SK-N-SH (cell line): ENCODE measurements around the gene PIP5K1C. TPM values are rescaled to one million over a fixed set of nuclear protein-coding genes. Genes with fewer than 3 reads are reported as not detected.

Experiments
- CTCF ChIA-PET: fragments of 300-600, 350-600 bp; formaldehyde crosslinking; extraction: SDS; loops from one replicate; lab custom pipeline; 2021; lab: Yijun Ruan, JAX
- POLR2A ChIA-PET: fragments of 350-600 bp; sonication (Branson Sonifier 250); formaldehyde crosslinking; extraction: SDS; loops from one replicate; lab custom pipeline; 2020; ENCODE audit warnings: antibody characterized with exemption, inconsistent platforms; lab: Yijun Ruan, JAX
- DNase-seq: peaks from one replicate; pipeline ENCODE4 v3.0.0; 2012
- H2AFZ ChIP-seq: fragments of 200-600 bp; sonication (generic); 2 replicates; pipeline ENCODE4 v1.8.1; 2016; ENCODE audit warnings: antibody characterized with exemption, mild to moderate bottlenecking, low read depth
- H3F3A ChIP-seq: fragments of 200-600 bp; sonication (generic); replicated peaks from 2 replicates; pipeline ENCODE3; 2016; ENCODE audit warnings: antibody characterized with exemption, mild to moderate bottlenecking; ENCODE audit not compliant: insufficient read depth
- H3K27ac ChIP-seq, 2 experiments: fragments of 200-500 bp in 1 of 2; fragments of 200-600 bp in 1 of 2; sonication (Bioruptor generic) in 1 of 2; sonication (generic), shearing (Covaris generic) in 1 of 2; 2 replicates each; pipeline versions ENCODE4 v1.5.1 to v1.6.1; 2014 to 2016; ENCODE audit warnings: low read depth in 2 of 2, inconsistent platforms in 1 of 2, low read length in 1 of 2, mild to moderate bottlenecking in 1 of 2, mixed read lengths in 1 of 2
- H3K27me3 ChIP-seq: fragments of 200-600 bp; sonication (generic), shearing (Covaris generic); 2 replicates; pipeline ENCODE4 v1.6.1; 2016; ENCODE audit warnings: mixed run types; ENCODE audit not compliant: insufficient read depth
- H3K36me3 ChIP-seq, 2 experiments: fragments of 200-500 bp in 1 of 2; fragments of 200-600 bp in 1 of 2; sonication (Bioruptor generic) in 1 of 2; sonication (generic) in 1 of 2; replicated peaks in 1 of 2; 2 replicates each; pipeline versions ENCODE3 to v1.5.1; 2014 to 2016; ENCODE audit warnings: low read length in 1 of 2, mild to moderate bottlenecking in 1 of 2; ENCODE audit not compliant: insufficient read depth in 2 of 2, control insufficient read depth in 1 of 2
- H3K4me1 ChIP-seq, 2 experiments: fragments of 200-500 bp in 1 of 2; fragments of 200-600 bp in 1 of 2; sonication (Bioruptor generic) in 1 of 2; sonication (generic), shearing (Covaris generic) in 1 of 2; 2 replicates each; pipeline versions ENCODE4 v1.5.1 to v1.6.1; 2014 to 2016; ENCODE audit warnings: low read depth in 1 of 2, low read length in 1 of 2, mixed run types in 1 of 2; ENCODE audit not compliant: insufficient read depth in 2 of 2, control insufficient read depth in 1 of 2
- H3K4me2 ChIP-seq: fragments of 200-600 bp; sonication (generic), shearing (Covaris generic); 2 replicates; pipeline ENCODE4 v1.6.1; 2017; ENCODE audit warnings: mixed run types
- H3K4me3 ChIP-seq, 2 experiments: fragments of 200-500 bp in 1 of 2; fragments of 200-600 bp in 1 of 2; sonication (Bioruptor generic) in 1 of 2; sonication (generic), shearing (Covaris generic) in 1 of 2; 2 replicates each; pipeline versions ENCODE4 v1.5.1 to v1.8.1; 2014 to 2016; ENCODE audit warnings: low read depth in 2 of 2, inconsistent platforms in 1 of 2, low read length in 1 of 2, mild to moderate bottlenecking in 1 of 2, mixed read lengths in 1 of 2, moderate library complexity in 1 of 2
- H3K79me2 ChIP-seq: fragments of 200-600 bp; sonication (generic); 2 replicates; pipeline ENCODE4 v1.8.1; 2017; ENCODE audit warnings: mild to moderate bottlenecking; ENCODE audit not compliant: insufficient read depth
- H3K9ac ChIP-seq: fragments of 200-600 bp; sonication (generic); 2 replicates; pipeline ENCODE4 v1.6.1; 2017; ENCODE audit warnings: mixed run types
- H3K9me2 ChIP-seq: fragments of 200-600 bp; sonication (generic); 2 replicates; pipeline ENCODE4 v1.6.1; 2017; ENCODE audit warnings: mixed run types
- H3K9me3 ChIP-seq: fragments of 200-600 bp; sonication (generic); 2 replicates; pipeline ENCODE4 v1.6.1; 2017; ENCODE audit warnings: mixed run types, mild to moderate bottlenecking, moderate library complexity
- H4K20me1 ChIP-seq: fragments of 200-600 bp; sonication (generic); 2 replicates; pipeline ENCODE4 v1.6.1; 2017; ENCODE audit warnings: mild to moderate bottlenecking, mixed run types; ENCODE audit not compliant: insufficient read depth
- ELF1 ChIP-seq: IDR thresholded peaks from 2 replicates; pipeline ENCODE4 v1.4.0; 2012
- FOXJ3 ChIP-seq: sonication (generic); formaldehyde crosslinking; IDR thresholded peaks from 2 replicates; pipeline ENCODE4 v1.5.1; 2020; ENCODE audit warnings: mild to moderate bottlenecking, missing genetic modification reagents
- FOXM1 ChIP-seq: IDR thresholded peaks from 2 replicates; pipeline ENCODE4 v1.4.0; 2012; ENCODE audit warnings: low read depth, mild to moderate bottlenecking
- MEF2A ChIP-seq: IDR thresholded peaks from 2 replicates; pipeline ENCODE4 v1.4.0; 2012; ENCODE audit warnings: low read depth, borderline replicate concordance
- NFIC ChIP-seq: IDR thresholded peaks from 2 replicates; pipeline ENCODE4 v1.4.0; 2012; ENCODE audit warnings: borderline replicate concordance
- POLR2AphosphoS5 ChIP-seq: IDR thresholded peaks from 2 replicates; pipeline ENCODE4 v1.6.1; 2012; ENCODE audit warnings: low read depth, low read length
- RCOR1 ChIP-seq: fragments of 150-350 bp; IDR thresholded peaks from 2 replicates; pipeline ENCODE4 v1.6.1; 2017; ENCODE audit warnings: antibody characterized with exemption, low read length
- RFX5 ChIP-seq: IDR thresholded peaks from 2 replicates; pipeline ENCODE4 v1.6.1; 2012; ENCODE audit warnings: mild to moderate bottlenecking, improper control_type of control experiment, low read length
- RXRA ChIP-seq: IDR thresholded peaks from 2 replicates; pipeline ENCODE4 v1.4.0; 2012; ENCODE audit warnings: low read depth, mild to moderate bottlenecking, borderline replicate concordance
- SIN3A ChIP-seq: IDR thresholded peaks from 2 replicates; pipeline ENCODE4 v1.6.1; 2012; ENCODE audit warnings: low read depth, mild to moderate bottlenecking, low read length, moderate library complexity, borderline replicate concordance
- USF1 ChIP-seq: IDR thresholded peaks from 2 replicates; pipeline ENCODE4 v1.4.0; 2012; ENCODE audit warnings: low read depth, borderline replicate concordance
- WGBS: methylation state at CpG from one replicate; pipeline ENCODE4 v1.1.6; 2017; ENCODE audit warnings: low lambda C conversion rate; 5-methylcytosine and 5-hydroxymethylcytosine counted together
- polyA plus RNA-seq, 3 experiments: library from polyadenylated mRNA; depleted of rRNA; stranded (reverse); fragments of >200 nt; gene quantifications; 2 replicates each; pipeline ENCODE4 v1.2.3, GENCODE V29; 2012
- TF ChIP-seq, protein P1 (sequence below): IDR thresholded peaks from 2 replicates; pipeline ENCODE4 v1.4.0; 2012; ENCODE audit warnings: low read depth
- TF ChIP-seq, protein P2 (sequence below): fragments of 150-350 bp; IDR thresholded peaks from 2 replicates; pipeline ENCODE4 v1.6.1; 2016; ENCODE audit warnings: mild to moderate bottlenecking, low read depth, low read length
- TF ChIP-seq, protein P3 (sequence below): IDR thresholded peaks from 2 replicates; pipeline ENCODE4; 2012

The PIP5K1C gene
- polyA plus RNA-seq, 1 of the 3 experiments (the other 2 are of a cell fraction), result 12.3 TPM

GRCh38 chr19:3636506-3636905 lies 63.8 kb downstream of the PIP5K1C start:
- no peaks in the 10 kb centered on the region for H3K27me3 ChIP-seq
- no peaks in the 10 kb centered on the region for H3K4me1 ChIP-seq
- H2AFZ ChIP-seq, result no peak overlapping the region
- no peak for DNase-seq
- WGBS, result 80% methylated on average over 1 of the region's 20 CpGs
- no peaks in the 10 kb centered on the region for H3K9me3 ChIP-seq
- peaks cover 0 to 27% of the 10 kb centered on the region in 2 experiments for H3K36me3 ChIP-seq
- ChIA-PET CTCF (interaction anchor here (0.7 kb wide), 2 partner anchors 18 to 54 kb away, joined by 3 read pairs; no protein-coding TSS in a partner anchor), POLR2A (no interaction called here)
- no peak overlapping the region for H3K4me3 ChIP-seq
- no peaks in the 10 kb centered on the region for H3K79me2 ChIP-seq
- no peak overlapping the region for H3K27ac ChIP-seq
- no peaks in the 10 kb centered on the region for H3K9me2 ChIP-seq
- H4K20me1 ChIP-seq, result no peaks in the 10 kb centered on the region
- H3K4me2 ChIP-seq, result no peak overlapping the region
- no peaks in the 10 kb centered on the region for H3F3A ChIP-seq
- TF ChIP-seq, protein P1, sequence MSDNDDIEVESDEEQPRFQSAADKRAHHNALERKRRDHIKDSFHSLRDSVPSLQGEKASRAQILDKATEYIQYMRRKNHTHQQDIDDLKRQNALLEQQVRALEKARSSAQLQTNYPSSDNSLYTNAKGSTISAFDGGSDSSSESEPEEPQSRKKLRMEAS, result no peak
- H3K9ac ChIP-seq, result no peak overlapping the region

DNA sequence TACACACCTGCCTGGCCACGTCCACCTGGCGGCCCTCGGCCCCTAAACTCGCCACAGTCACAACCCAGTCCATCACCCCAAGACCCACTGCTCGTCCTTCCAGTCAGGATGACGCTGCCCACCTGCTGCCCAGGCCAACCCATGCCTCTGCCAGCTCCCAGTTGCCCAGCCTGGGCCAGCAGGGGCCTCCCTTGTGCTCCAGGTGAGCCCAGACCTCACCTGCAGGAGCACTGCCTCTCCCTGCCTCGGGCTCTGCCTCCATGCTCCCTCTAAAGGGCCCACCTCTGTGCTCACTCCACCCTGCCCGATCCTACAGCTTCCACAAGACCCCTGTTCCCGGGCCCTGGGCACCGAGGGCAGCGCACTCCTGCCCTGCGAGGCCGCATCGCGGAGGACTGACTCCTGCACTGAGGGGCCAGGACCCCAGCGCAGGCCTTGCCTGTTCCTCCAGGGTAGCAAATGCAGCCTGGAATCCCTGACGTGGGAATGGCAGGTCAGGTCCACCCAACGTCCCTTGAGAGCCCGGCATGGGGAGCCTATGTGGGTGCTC lies 65.7 kb downstream of the PIP5K1C start:
- no peaks in the 10 kb centered on the region for H4K20me1 ChIP-seq
- H3K9me2 ChIP-seq, result no peaks in the 10 kb centered on the region
- H3K4me3 ChIP-seq, result no peak overlapping the region
- no peaks in the 10 kb centered on the region for H3K9me3 ChIP-seq
- no peak for DNase-seq
- CTCF ChIA-PET, result no interaction called here
- no peaks in the 10 kb centered on the region for H3F3A ChIP-seq
- H3K79me2 ChIP-seq, result no peaks in the 10 kb centered on the region
- TF ChIP-seq RCOR1 (no peak), NFIC (no peak), FOXM1 (no peak)
- TF ChIP-seq, protein P2, sequence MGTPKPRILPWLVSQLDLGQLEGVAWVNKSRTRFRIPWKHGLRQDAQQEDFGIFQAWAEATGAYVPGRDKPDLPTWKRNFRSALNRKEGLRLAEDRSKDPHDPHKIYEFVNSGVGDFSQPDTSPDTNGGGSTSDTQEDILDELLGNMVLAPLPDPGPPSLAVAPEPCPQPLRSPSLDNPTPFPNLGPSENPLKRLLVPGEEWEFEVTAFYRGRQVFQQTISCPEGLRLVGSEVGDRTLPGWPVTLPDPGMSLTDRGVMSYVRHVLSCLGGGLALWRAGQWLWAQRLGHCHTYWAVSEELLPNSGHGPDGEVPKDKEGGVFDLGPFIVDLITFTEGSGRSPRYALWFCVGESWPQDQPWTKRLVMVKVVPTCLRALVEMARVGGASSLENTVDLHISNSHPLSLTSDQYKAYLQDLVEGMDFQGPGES, result no peak
- no peak overlapping the region for H3K4me2 ChIP-seq
- no peaks in the 10 kb centered on the region for H3K27me3 ChIP-seq
- no peak overlapping the region for H3K9ac ChIP-seq
- H3K27ac ChIP-seq, result no peak overlapping the region
- POLR2A ChIA-PET, result no interaction called here
- H3K4me1 ChIP-seq, result no peaks in the 10 kb centered on the region
- H2AFZ ChIP-seq, result no peak overlapping the region
- peaks cover 0 to 21% of the 10 kb centered on the region in 2 experiments for H3K36me3 ChIP-seq
- 98% methylated on average over 8 of the region's 19 CpGs for WGBS

DNA sequence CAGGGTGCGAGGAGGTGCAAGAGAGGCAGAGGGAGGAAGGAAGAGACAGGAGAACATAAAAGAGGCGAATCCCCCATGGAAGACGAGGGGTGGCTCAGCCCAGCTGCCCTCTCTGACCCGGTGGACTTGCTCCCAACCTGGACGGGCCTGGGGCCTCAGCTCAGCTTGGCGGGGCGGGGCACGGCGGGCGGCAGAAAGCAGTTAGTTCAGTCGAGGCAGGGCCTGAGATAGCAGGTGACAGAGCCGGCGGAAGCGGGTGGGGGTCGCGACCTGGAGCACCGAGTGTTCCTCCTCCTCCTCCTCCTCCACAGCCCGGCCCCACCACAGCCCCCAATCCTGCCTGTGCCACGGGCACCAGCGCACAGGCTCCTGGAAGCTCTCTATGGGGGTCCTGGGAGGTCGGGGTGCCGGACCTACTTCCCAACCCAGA lies 66.7 kb downstream of the PIP5K1C start:
- 89% methylated on average over 18 of the region's 22 CpGs for WGBS
- H2AFZ ChIP-seq, result no peak overlapping the region
- TF ChIP-seq SIN3A, result no peak
- TF ChIP-seq FOXM1, result no peak
- no peak for TF ChIP-seq MEF2A
- no peak for TF ChIP-seq FOXJ3
- no peak for TF ChIP-seq ELF1
- TF ChIP-seq, protein P1, result no peak
- no peak for TF ChIP-seq POLR2AphosphoS5
- TF ChIP-seq RXRA, result no peak
- TF ChIP-seq USF1, result no peak
- no peak for TF ChIP-seq RFX5
- TF ChIP-seq, protein P3, sequence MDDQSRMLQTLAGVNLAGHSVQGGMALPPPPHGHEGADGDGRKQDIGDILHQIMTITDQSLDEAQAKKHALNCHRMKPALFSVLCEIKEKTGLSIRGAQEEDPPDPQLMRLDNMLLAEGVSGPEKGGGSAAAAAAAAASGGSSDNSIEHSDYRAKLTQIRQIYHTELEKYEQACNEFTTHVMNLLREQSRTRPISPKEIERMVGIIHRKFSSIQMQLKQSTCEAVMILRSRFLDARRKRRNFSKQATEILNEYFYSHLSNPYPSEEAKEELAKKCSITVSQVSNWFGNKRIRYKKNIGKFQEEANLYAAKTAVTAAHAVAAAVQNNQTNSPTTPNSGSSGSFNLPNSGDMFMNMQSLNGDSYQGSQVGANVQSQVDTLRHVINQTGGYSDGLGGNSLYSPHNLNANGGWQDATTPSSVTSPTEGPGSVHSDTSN, result no peak

More for the DNA sequence above, 66.7 kb downstream of the PIP5K1C start:
- Histone ChIP-seq H3K4me1 (no peaks in the 10 kb centered on the region), H3K27ac (no peak overlapping the region), H3K27me3 (no peaks in the 10 kb centered on the region), H3K4me2 (no peak overlapping the region), H3K4me3 (no peak overlapping the region), H3F3A (peaks cover 3% of the 10 kb centered on the region), H3K9ac (no peak overlapping the region), H4K20me1 (no peaks in the 10 kb centered on the region), H3K9me3 (no peaks in the 10 kb centered on the region), H3K9me2 (no peaks in the 10 kb centered on the region), H3K79me2 (no peaks in the 10 kb centered on the region), H3K36me3 (peaks cover 0 to 19% of the 10 kb centered on the region in 2 experiments)
- POLR2A ChIA-PET, result no interaction called here
- no peak for DNase-seq
- CTCF ChIA-PET, result interaction anchor here (1.0 to 1.6 kb wide), 2 partner anchors 10 to 32 kb away, joined by 3 to 4 read pairs; no protein-coding TSS in a partner anchor
